WTC11 (cell line): ENCODE data around the gene SDR42E2.

Source experiments
- SP1 ChIP-seq: sonication (generic); formaldehyde crosslinking; conservative IDR thresholded peaks from 2 replicates; pipeline ENCODE4 v1.8.1; 2022; ENCODE audit warnings: missing genetic modification reagents
- TEAD4 ChIP-seq: sonication (generic); formaldehyde crosslinking; IDR thresholded peaks from 2 replicates; pipeline ENCODE4 v1.8.0; 2022; ENCODE audit warnings: mild to moderate bottlenecking, missing genetic modification reagents
- TP53 ChIP-seq: sonication (generic); formaldehyde crosslinking; IDR thresholded peaks from 2 replicates; pipeline ENCODE4 v1.8.1; 2023; ENCODE audit warnings: mild to moderate bottlenecking, missing genetic modification reagents
- ZNF512 ChIP-seq: sonication (generic); formaldehyde crosslinking; IDR thresholded peaks from 2 replicates; pipeline ENCODE4 v1.8.1; 2022; ENCODE audit warnings: missing genetic modification reagents, borderline replicate concordance
- TF ChIP-seq, protein P1 (sequence below): fragments of 200-600 bp; IDR thresholded peaks from 2 replicates; pipeline ENCODE4 v1.8.0; 2022; ENCODE audit warnings: antibody characterized with exemption

DNA sequence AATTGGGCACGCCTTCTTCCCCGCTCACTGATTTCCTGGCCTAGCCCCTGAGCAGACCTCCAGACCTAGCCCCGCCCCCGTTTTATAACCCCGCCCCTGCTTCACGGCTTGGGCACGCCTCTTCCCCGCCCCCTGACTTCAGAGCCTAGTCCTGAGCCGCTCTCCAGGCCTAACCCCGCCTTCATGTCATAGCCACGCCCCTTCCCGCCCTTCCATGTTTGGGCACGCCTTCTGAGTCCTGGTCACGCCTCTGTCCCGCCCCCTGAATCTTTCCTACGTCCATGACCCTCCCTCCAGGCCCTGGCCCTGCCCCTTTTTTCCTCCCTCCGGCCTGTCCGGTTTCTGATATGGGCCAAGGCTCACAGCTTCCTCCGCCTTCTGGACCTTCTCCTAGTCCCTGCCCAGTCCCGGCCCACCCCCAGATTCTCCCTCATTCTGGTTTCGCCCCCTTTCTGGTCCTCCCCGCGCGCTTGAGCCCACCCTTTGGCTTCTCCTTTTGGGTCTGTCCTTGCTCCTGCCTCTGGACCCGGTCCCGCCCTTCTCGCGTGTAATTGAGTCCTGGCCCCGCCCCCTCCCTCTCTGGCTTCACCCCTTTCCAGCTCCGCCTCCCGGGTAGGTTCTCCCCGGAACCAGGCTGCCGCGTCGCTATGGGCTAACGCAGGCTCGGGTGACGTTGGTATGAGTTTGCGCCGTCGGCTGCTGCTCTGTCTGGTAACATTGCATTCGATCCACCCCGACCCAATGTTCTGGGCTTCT lies 28.6 kb downstream of the SDR42E2 start:
- TF ChIP-seq, protein P1, sequence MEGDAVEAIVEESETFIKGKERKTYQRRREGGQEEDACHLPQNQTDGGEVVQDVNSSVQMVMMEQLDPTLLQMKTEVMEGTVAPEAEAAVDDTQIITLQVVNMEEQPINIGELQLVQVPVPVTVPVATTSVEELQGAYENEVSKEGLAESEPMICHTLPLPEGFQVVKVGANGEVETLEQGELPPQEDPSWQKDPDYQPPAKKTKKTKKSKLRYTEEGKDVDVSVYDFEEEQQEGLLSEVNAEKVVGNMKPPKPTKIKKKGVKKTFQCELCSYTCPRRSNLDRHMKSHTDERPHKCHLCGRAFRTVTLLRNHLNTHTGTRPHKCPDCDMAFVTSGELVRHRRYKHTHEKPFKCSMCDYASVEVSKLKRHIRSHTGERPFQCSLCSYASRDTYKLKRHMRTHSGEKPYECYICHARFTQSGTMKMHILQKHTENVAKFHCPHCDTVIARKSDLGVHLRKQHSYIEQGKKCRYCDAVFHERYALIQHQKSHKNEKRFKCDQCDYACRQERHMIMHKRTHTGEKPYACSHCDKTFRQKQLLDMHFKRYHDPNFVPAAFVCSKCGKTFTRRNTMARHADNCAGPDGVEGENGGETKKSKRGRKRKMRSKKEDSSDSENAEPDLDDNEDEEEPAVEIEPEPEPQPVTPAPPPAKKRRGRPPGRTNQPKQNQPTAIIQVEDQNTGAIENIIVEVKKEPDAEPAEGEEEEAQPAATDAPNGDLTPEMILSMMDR, result no peak
- TF ChIP-seq ZNF512 (CRISPR knock-in tag) (no peak), SP1 (no peak; the same call in none of the 2 replicates), TP53 (CRISPR knock-in tag) (no peak), TEAD4 (CRISPR knock-in tag) (no peak)
